ENCODE measurements around the gene PPP1R16B.

PPP1R16B gene

GRCh38 chr20:38871560-38871953 lies 66.1 kb downstream of the PPP1R16B start:
- DNase-seq (ENCODE audit: extremely low read depth, low read depth): no peak
- TF ChIP-seq CTCF (IDR thresholded peaks at IDR 0.05; ENCODE audit: low read depth, low read length): no peak

DNA sequence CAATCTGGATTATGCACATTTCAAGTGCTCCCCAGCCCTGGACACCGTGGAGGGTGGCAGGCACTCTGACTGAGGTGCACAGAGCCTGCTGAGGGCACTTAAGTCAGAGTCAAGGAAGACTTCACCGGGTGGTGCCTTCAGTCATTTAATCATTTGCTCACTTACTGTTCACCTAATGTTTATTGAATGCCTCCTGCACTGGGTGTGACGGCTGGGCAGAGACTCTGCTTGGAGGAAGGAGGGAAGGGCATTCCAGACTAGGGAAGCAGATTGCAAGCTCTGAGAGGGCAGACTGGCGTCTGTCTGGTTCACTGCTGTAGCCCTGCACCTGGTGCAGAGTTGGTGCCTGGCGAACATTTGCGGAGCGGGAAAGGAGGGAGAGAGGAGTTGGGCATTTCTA lies 66.5 kb downstream of the PPP1R16B start:
- TF ChIP-seq CTCF (IDR thresholded peaks at IDR 0.05; ENCODE audit: low read depth, low read length): no peak
- no peak for DNase-seq (ENCODE audit: extremely low read depth, low read depth)

DNA sequence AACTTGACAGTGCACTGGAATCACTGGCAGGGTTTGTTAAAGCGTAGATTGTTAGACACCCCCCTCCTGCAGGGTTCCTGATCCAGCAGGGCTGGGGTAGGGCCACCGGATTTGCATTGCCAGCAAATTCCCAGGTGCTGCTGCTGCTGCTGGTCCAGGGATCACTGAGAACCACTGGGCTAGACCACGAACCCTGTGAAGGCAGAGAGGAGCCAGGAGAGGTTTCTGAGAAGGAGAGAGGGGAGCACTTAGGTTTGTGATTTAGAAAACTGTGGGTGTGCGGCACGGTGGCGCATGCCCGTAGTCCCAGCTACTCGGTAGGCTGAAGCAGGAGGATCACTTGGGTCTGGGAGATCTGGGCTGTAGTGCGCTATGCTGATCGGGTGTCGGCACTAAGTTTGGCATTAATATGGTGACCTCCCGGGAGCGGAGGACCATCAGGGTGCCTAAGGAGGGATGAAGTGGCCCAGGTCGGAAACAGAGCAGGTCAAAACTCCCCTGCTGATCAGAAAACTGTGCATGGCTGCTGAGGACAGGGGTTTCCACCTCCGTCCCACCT lies 67.1 kb downstream of the PPP1R16B start:
- TF ChIP-seq CTCF (IDR thresholded peaks at IDR 0.05; ENCODE audit: low read depth, low read length): no peak

GRCh38 chr20:38873050-38873581 lies 67.6 kb downstream of the PPP1R16B start:
- DNase-seq (ENCODE audit: extremely low read depth, low read depth): no peak
- TF ChIP-seq CTCF (IDR thresholded peaks at IDR 0.05; ENCODE audit: low read depth, low read length): no peak

More for the DNA sequence above, 67.1 kb downstream of the PPP1R16B start:
- DNase-seq (ENCODE audit: extremely low read depth, low read depth): no peak

GRCh38 chr20:38874460-38875174 lies 69.1 kb downstream of the PPP1R16B start:
- no peak for TF ChIP-seq CTCF (IDR thresholded peaks at IDR 0.05; ENCODE audit: low read depth, low read length)
- no peak for DNase-seq (ENCODE audit: extremely low read depth, low read depth)

DNA sequence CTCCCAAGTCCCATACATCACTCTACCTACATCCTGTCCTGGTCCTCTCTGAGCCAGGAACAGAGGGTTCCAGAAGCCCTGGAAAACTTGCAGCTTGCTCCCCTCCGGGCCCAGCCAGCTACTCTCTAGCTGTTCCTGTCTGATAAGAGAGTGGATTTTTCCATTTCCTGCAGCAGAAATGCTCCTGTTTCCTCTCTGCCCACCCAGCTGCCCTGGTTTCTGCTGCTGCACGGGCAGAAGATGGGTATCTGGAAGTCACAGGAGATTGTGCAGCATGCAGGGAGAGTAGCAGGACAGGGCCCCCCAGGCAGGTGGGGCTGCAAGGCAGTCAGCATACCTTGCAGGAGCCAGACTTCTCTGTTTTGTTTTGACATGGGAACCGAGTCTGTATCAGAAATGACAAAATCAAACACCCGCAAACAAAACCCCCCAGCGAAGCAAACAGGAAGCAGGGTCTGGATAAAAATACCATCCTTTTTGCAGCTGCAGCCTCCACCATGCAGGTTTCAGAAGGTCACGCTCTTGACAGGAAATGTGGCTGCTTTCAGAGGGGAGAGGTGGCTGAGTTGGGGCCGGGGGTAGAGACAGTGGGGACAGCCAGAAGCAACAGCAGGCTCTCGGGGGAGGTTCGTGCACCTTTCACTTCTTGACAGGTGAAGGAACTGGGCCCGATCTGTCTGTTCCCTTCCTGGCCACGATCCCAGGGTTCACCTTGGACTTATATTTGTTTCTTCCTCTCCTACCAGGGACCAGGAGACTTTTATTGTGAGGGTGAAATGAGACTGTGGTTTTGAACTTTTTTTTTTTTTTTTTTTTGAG lies 69.9 kb downstream of the PPP1R16B start:
- DNase-seq (ENCODE audit: extremely low read depth, low read depth): no peak
- no peak for TF ChIP-seq CTCF (IDR thresholded peaks at IDR 0.05; ENCODE audit: low read depth, low read length)

DNA sequence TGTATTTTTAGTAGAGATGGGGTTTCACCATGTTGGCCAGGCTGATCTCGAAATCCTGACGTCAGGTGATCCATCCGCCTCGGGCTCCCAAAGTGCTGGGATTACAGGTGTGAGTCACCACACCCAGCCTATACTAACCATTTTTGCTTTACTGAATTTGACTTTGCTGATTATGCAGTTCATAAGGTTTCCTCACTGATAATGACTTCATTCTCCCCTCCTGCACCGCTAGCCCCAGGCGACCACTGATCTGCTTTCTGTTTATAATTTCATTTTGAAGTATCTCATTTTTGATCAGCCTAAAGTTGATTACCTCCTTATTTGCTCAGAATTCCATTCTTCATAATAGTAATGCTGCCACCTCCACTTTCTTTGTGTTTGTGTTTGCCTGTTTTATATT lies 72.0 kb downstream of the PPP1R16B start:
- TF ChIP-seq CTCF (IDR thresholded peaks at IDR 0.05; ENCODE audit: low read depth, low read length): no peak

More for the DNA sequence above, 72.0 kb downstream of the PPP1R16B start:
- DNase-seq (ENCODE audit: extremely low read depth, low read depth): no peak

Data from AG09319 (cell line).